BJ (cell line): ENCODE measurements around the gene HERC6. TPM values are rescaled to one million over a fixed set of nuclear protein-coding genes. Genes with fewer than 3 reads are reported as not detected.

ENCODE experiments used
- CTCF ChIA-PET: fragments of 350-600 bp; formaldehyde crosslinking; extraction: SDS; loops from one replicate; lab custom pipeline; 2021; ENCODE audit warnings: antibody characterized with exemption, inconsistent platforms; lab: Yijun Ruan, JAX
- POLR2A ChIA-PET: fragments of 300-600 bp; sonication (Branson Sonifier 250); formaldehyde crosslinking; extraction: SDS; loops from one replicate; lab custom pipeline; 2021; ENCODE audit warnings: antibody characterized with exemption; lab: Charles Lee
- DNase-seq: peaks from one replicate; pipeline ENCODE4 v3.0.0-alpha.2; 2011; ENCODE audit warnings: low read depth
- H3K27me3 ChIP-seq: 2 replicates; pipeline ENCODE4 v1.6.0; 2011; ENCODE audit warnings: low read length; ENCODE audit not compliant: control insufficient read depth, insufficient read depth
- H3K36me3 ChIP-seq: 2 replicates; pipeline ENCODE4 v1.5.1; 2011; ENCODE audit warnings: low read length; ENCODE audit not compliant: control insufficient read depth, insufficient read depth
- H3K4me3 ChIP-seq: 2 replicates; pipeline ENCODE4 v1.5.1; 2011; ENCODE audit warnings: low read depth, mild to moderate bottlenecking, control low read depth, low read length
- CTCF ChIP-seq: IDR thresholded peaks from 2 replicates; pipeline ENCODE4 v1.5.1; 2011; ENCODE audit warnings: low read depth, mild to moderate bottlenecking, control low read depth, inconsistent platforms, low read length, moderate library complexity; ENCODE audit not compliant: insufficient read depth
- polyA plus RNA-seq: library from polyadenylated mRNA; depleted of rRNA; stranded (reverse); fragments of >200 nt; gene quantifications from 2 replicates; pipeline ENCODE4 v1.2.3, GENCODE V29; 2011

The HERC6 gene
- polyA plus RNA-seq, 1 experiment, result 3.1 TPM

GRCh38 chr4:88411491-88412096 is 32.9 kb downstream of the HERC6 start:
- POLR2A ChIA-PET, result no interaction called here
- no peak for TF ChIP-seq CTCF
- H3K36me3 ChIP-seq, result no peaks in the 10 kb centered on the region
- no peak overlapping the region for H3K4me3 ChIP-seq
- CTCF ChIA-PET, result no interaction called here
- no peaks in the 10 kb centered on the region for H3K27me3 ChIP-seq
- DNase-seq, result no peak

- DNase-seq, result no peak
- ChIA-PET CTCF (interaction anchor here (0.6 kb wide), 1 partner anchor 113 kb away, joined by 3 read pairs; no protein-coding TSS in a partner anchor), POLR2A (no interaction called here)
- no peaks in the 10 kb centered on the region for H3K27me3 ChIP-seq
- no peak for TF ChIP-seq CTCF
- no peak overlapping the region for H3K4me3 ChIP-seq
- H3K36me3 ChIP-seq, result no peaks in the 10 kb centered on the region
These were observed 35.1 kb downstream of the HERC6 start for GRCh38 chr4:88413801-88414200.

- Histone ChIP-seq H3K4me3 (no peak overlapping the region), H3K36me3 (no peaks in the 10 kb centered on the region), H3K27me3 (no peaks in the 10 kb centered on the region)
- no peak for TF ChIP-seq CTCF
- DNase-seq, result no peak
- ChIA-PET CTCF (no interaction called here), POLR2A (no interaction called here)
These were observed 36.1 kb downstream of the HERC6 start for GRCh38 chr4:88414755-88415154.

- ChIA-PET POLR2A (no interaction called here), CTCF (no interaction called here)
- no peak for DNase-seq
- Histone ChIP-seq H3K27me3 (no peaks in the 10 kb centered on the region), H3K4me3 (no peak overlapping the region), H3K36me3 (no peaks in the 10 kb centered on the region)
- TF ChIP-seq CTCF, result no peak
These were observed 37.3 kb downstream of the HERC6 start for GRCh38 chr4:88415982-88416381.

GRCh38 chr4:88418411-88418810 is 39.8 kb downstream of the HERC6 start:
- no peak for DNase-seq
- no peak for TF ChIP-seq CTCF
- Histone ChIP-seq H3K36me3 (no peaks in the 10 kb centered on the region), H3K4me3 (no peak overlapping the region), H3K27me3 (no peaks in the 10 kb centered on the region)
- ChIA-PET CTCF (no interaction called here), POLR2A (no interaction called here)
